K562 (cell line): Measurements from ENCODE around the gene TCF7. TPM values are rescaled to one million over a fixed set of nuclear protein-coding genes. Genes with fewer than 3 reads are reported as not detected.

ENCODE experiments used
- ATAC-seq: fragments of 200-7000 bp; cut with Tn5 transposase; 3 replicates; pipeline ENCODE4 v1.9.1; 2020; ENCODE audit warnings: moderate library complexity
- BruUV-seq: library from RNA; stranded (reverse); fragments of 400-500 nt; replicated peaks from 2 replicates; lab custom pipeline; 2021; lab: Mats Ljungman, UMichigan
- CTCF ChIA-PET: fragments of 300-600 bp; formaldehyde crosslinking; extraction: SDS; loops from one replicate; lab custom pipeline; 2021; ENCODE audit warnings: low intra/inter-chr PET ratio; lab: Yijun Ruan, JAX
- POLR2A ChIA-PET: fragments of 300-600, 350-650 bp; sonication (Branson Sonifier 250); formaldehyde crosslinking; extraction: SDS; loops from one replicate; lab custom pipeline; 2021; ENCODE audit warnings: antibody characterized with exemption, inconsistent platforms; lab: Yijun Ruan, JAX
- DNase-seq, 4 experiments: peaks; one replicate each; pipeline versions ENCODE4 v3.0.0 to v3.0.0-alpha.2; 2011 to 2018; ENCODE audit warnings: low spot score in 3 of 4, mixed read lengths in 3 of 4; ENCODE audit errors: extremely low read depth in 1 of 4
- FAIRE-seq: peaks from 2 replicates; lab custom pipeline; 2011; peaks lifted over from hg19 to GRCh38; lab: Jason Lieb, UNC
- H2AFZ ChIP-seq: 2 replicates; pipeline ENCODE4 v1.6.0; 2011; ENCODE audit warnings: low read depth, low read length, control low read depth, inconsistent platforms
- H3K27ac ChIP-seq: fragments of 200-600 bp; 3 replicates; pipeline ENCODE4 v1.8.0; 2011; ENCODE audit warnings: low read depth, mild to moderate bottlenecking, control low read depth, inconsistent platforms, low read length, moderate library complexity, mixed read lengths; ENCODE audit errors: extremely low read depth
- H3K27me3 ChIP-seq, 2 experiments: fragments of 300-600 bp in 1 of 2; 2 replicates in 1 of 2; 3 replicates in 1 of 2; pipeline versions ENCODE4 v1.6.0 to v1.8.0; 2011; ENCODE audit warnings: inconsistent platforms in 2 of 2, low read length in 2 of 2, mild to moderate bottlenecking in 1 of 2, mixed read lengths in 1 of 2, moderate library complexity in 1 of 2; ENCODE audit not compliant: control insufficient read depth in 2 of 2, insufficient read depth in 2 of 2
- H3K36me3 ChIP-seq: fragments of 300-600 bp; 3 replicates; pipeline ENCODE4 v1.8.0; 2011; ENCODE audit warnings: mild to moderate bottlenecking, low read length, inconsistent platforms; ENCODE audit not compliant: control insufficient read depth, insufficient read depth
- H3K4me1 ChIP-seq, 2 experiments: fragments of 200-600 bp in 1 of 2; replicated peaks in 1 of 2; 2 replicates in 1 of 2; 3 replicates in 1 of 2; pipeline versions ENCODE4 v1.5.1 to v1.8.0; 2011; ENCODE audit warnings: inconsistent platforms in 2 of 2, low read length in 2 of 2, mild to moderate bottlenecking in 1 of 2, mixed read lengths in 1 of 2, moderate library complexity in 1 of 2; ENCODE audit not compliant: control insufficient read depth in 2 of 2, insufficient read depth in 2 of 2
- H3K4me2 ChIP-seq: 2 replicates; pipeline ENCODE4 v1.6.1; 2011; ENCODE audit warnings: low read length, control low read depth, inconsistent platforms, mixed read lengths; ENCODE audit not compliant: insufficient read depth
- H3K4me3 ChIP-seq: fragments of 200-600 bp; sonication (generic), shearing (Covaris generic); 2 replicates; pipeline ENCODE4 v1.5.1; 2016; ENCODE audit warnings: control low read depth, inconsistent platforms
- H3K79me2 ChIP-seq: fragments of 200-600 bp; 3 replicates; pipeline ENCODE4 v1.8.0; 2011; ENCODE audit warnings: low read length, inconsistent platforms; ENCODE audit not compliant: control insufficient read depth, insufficient read depth
- H3K9ac ChIP-seq, 2 experiments: 2 replicates each; pipeline versions ENCODE4 v1.6.0 to v1.6.1; 2011; ENCODE audit warnings: low read depth in 2 of 2, low read length in 2 of 2, control low read depth in 1 of 2, inconsistent platforms in 1 of 2, mild to moderate bottlenecking in 1 of 2, mixed read lengths in 1 of 2; ENCODE audit not compliant: insufficient read depth in 1 of 2
- H3K9me1 ChIP-seq: one replicate; pipeline ENCODE4 v1.6.0; 2011; ENCODE audit warnings: inconsistent platforms, mild to moderate bottlenecking, low read length, moderate library complexity; ENCODE audit not compliant: control insufficient read depth, insufficient read depth
- H3K9me3 ChIP-seq: replicated peaks from 2 replicates; pipeline ENCODE4 v1.5.1; 2011; ENCODE audit warnings: low read depth, low read length, inconsistent platforms; ENCODE audit not compliant: control insufficient read depth, insufficient read depth
- H4K20me1 ChIP-seq: replicated peaks from 2 replicates; pipeline ENCODE4 v1.6.1; 2011; ENCODE audit warnings: low read length, inconsistent platforms, mixed read lengths; ENCODE audit not compliant: control insufficient read depth, insufficient read depth
- MAFG ChIP-seq: fragments of 450-650 bp; conservative IDR thresholded peaks from 2 replicates; pipeline ENCODE4 v1.6.1; 2016; ENCODE audit warnings: missing genetic modification characterization, missing compliant biosample characterization
- POLR2G ChIP-seq: fragments of 200-400 bp; formaldehyde crosslinking; IDR thresholded peaks from 2 replicates; pipeline ENCODE4 v1.6.1; 2017; ENCODE audit warnings: low read depth, mild to moderate bottlenecking, antibody characterized with exemption, low read length, moderate library complexity
- RBM22 ChIP-seq: fragments of 200-400 bp; formaldehyde crosslinking; IDR thresholded peaks from 2 replicates; pipeline ENCODE4 v1.6.1; 2018; ENCODE audit warnings: low read length, low read depth; ENCODE audit not compliant: poor library complexity, severe bottlenecking
- STAT5A ChIP-seq: IDR thresholded peaks from 2 replicates; pipeline ENCODE4 v1.6.1; 2012; ENCODE audit warnings: low read length, inconsistent platforms, borderline replicate concordance
- TCF3 ChIP-seq: sonication (generic); formaldehyde crosslinking; IDR thresholded peaks from 2 replicates; pipeline ENCODE4 v1.4.0; 2020; ENCODE audit warnings: mild to moderate bottlenecking, missing genetic modification reagents
- U2AF2 ChIP-seq: fragments of 200-400 bp; formaldehyde crosslinking; optimal IDR thresholded peaks from 2 replicates; pipeline ENCODE3; 2017; ENCODE audit warnings: low read depth, mild to moderate bottlenecking, low read length
- ZNF561 ChIP-seq: fragments of 450-650 bp; formaldehyde crosslinking; conservative IDR thresholded peaks from 2 replicates; pipeline ENCODE4 v1.4.0; 2020; ENCODE audit warnings: mild to moderate bottlenecking, moderate library complexity
- WGBS: fragments of 100-300 bp; shearing (Covaris generic); methylation state at CpG from one replicate; pipeline ENCODE4 v1.1.6; 2016; ENCODE audit warnings: low coverage, mixed read lengths; ENCODE audit not compliant: insufficient coverage; ENCODE audit errors: missing lambda C conversion rate; 5-methylcytosine and 5-hydroxymethylcytosine counted together
- in situ Hi-C: fragments of 300-500 bp; cut with MboI; formaldehyde crosslinking; loops from 4 replicates; pipeline ENCODE4 v1.15.0; 2018; ENCODE audit warnings: inconsistent platforms, mixed read lengths
- intact Hi-C: fragments of 100-400 bp; cut with micrococcal nuclease; formaldehyde crosslinking; loops from 2 replicates; pipeline ENCODE4 v1.14.2; 2022
- polyA plus RNA-seq, 8 experiments: library from polyadenylated mRNA; depleted of rRNA in 4 of 8; stranded (reverse) in 5 of 8; unstranded in 3 of 8; fragments of >200 nt; fragmentation: Nextera tagmentation in 2 of 8; fragmentation: Illumina TruSeq in 1 of 8; extraction: Ambion mirVana in 2 of 8; extraction: Trizol in 1 of 8; gene quantifications; 2 replicates each; pipeline versions ENCODE4 v1.2.1 to v1.2.3, GENCODE V29; 2011 to 2014; ENCODE audit warnings: inconsistent platforms in 1 of 8, missing spikeins in 1 of 8
- total RNA-seq, 7 experiments: library from RNA; depleted of rRNA in 6 of 7; stranded (reverse); fragments of >200 nt in 6 of 7; fragmentation: Illumina TruSeq in 2 of 7; extraction: Trizol in 2 of 7; gene quantifications; 2 replicates each; pipeline versions ENCODE4 v1.2.1 to v1.2.3, GENCODE V29; 2011 to 2021; ENCODE audit warnings: low replicate concordance in 1 of 7
- TF ChIP-seq, protein P1 (sequence below): fragments of 450-650 bp; IDR thresholded peaks from 2 replicates; pipeline ENCODE4 v1.6.1; 2016; ENCODE audit warnings: borderline replicate concordance
- TF ChIP-seq, protein P2 (sequence below): fragments of 450-650 bp; IDR thresholded peaks from 2 replicates; pipeline ENCODE4 v1.6.1; 2017; ENCODE audit warnings: antibody characterized with exemption, mild to moderate bottlenecking

Gene TCF7
- total and polyA plus RNA-seq, 9 of the 15 experiments (the other 6 are each of a cell fraction or from before 2014, with no cell fraction given) = 1.6 to 14.9 (median 4.2) TPM

DNA sequence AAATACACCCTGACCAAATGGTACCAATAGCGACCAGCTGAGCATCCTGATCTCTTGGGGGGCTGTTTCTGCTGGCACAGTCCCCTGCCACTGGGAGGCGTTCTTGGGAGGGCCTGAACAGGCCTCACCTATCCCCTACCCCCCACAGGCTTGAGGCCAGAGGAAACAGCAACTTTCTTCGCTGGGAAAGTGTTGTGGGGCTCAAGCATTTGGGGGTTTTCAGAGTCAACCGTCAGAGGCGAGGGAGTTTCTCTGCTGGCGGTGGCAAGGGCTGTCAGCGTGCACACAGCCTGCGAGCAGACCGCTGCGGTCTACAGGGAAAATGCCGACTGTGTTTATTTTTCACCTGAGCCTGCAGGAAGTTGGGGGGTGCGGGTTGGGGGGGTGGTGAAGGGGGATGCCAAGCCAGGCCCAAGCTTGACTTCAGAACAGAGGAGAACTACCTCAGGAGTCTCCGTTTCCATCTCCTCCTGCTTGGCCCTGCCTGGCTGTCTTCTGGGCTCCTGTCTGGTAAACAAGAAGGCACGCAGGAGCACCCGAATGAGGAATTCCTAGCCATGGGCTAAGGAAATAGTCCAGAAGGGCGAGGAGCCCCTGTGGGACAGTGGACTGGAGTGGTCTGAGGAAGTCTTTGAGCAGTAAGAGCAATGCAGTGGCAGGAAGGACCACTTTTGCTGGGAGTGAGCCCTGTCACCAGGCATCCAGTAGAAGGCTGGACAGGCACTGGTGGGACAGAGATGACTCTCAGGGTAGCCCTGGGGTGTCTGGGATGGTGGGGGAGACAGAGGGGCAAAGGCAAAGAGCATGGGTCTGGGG lies 18.1 kb downstream of the TCF7 start (continued):
- TF ChIP-seq, protein P1, sequence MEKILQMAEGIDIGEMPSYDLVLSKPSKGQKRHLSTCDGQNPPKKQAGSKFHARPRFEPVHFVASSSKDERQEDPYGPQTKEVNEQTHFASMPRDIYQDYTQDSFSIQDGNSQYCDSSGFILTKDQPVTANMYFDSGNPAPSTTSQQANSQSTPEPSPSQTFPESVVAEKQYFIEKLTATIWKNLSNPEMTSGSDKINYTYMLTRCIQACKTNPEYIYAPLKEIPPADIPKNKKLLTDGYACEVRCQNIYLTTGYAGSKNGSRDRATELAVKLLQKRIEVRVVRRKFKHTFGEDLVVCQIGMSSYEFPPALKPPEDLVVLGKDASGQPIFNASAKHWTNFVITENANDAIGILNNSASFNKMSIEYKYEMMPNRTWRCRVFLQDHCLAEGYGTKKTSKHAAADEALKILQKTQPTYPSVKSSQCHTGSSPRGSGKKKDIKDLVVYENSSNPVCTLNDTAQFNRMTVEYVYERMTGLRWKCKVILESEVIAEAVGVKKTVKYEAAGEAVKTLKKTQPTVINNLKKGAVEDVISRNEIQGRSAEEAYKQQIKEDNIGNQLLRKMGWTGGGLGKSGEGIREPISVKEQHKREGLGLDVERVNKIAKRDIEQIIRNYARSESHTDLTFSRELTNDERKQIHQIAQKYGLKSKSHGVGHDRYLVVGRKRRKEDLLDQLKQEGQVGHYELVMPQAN = no peak
- 0 out of 2 replicates have a peak, but pooled peaks have one; percentile 18 for TF ChIP-seq MAFG (tag)

DNA sequence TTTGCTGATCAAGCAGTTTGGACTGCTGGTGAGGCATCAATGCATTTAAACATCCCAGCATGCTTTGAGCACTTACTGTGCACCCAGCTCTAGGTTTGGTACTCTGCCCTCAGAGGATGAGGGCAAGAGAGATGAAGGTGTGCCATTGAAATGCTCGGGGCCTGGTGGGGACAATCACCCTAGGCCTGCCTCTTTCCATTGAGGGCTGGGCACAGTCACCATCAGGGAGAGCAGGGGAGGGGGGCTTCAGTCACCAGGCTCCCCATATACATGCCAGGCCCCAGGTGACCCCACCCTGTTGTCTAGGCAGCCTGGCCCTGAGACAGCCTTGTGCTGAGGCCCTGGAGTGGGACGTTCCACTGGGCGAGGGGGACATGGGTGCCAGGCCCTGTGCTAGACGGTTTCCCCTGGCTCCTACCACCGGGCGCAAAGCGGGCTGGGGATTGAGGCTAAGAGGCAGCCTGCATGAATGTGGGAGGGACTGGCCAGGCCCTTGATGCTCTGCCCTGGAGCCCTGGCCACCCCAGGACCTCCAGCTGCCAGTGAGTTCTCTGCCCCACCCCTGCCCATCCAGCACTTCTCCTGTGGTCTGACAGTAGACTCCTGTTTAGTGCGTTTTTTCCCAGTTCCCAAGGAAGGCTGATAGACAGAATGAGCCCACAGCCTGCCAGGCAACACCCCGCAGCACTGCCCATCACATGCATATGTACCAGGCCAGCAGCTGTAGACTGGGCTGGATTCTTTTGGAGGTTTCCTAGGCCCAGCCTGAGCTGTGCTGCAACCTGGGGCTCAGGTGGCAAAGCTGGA lies 18.9 kb downstream of the TCF7 start:
- peaks cover 3 to 15% of the 10 kb centered on the region in 2 experiments; a peak in 2 of 5 replicates for H3K4me1 ChIP-seq
- no TSS peak for BruUV-seq
- TF ChIP-seq STAT5A = no peak
- no peak for TF ChIP-seq U2AF2
- no peak for TF ChIP-seq TCF3 (CRISPR knock-in tag)
- peak; percentile 39 for TF ChIP-seq RBM22
- no peak for TF ChIP-seq ZNF561 (CRISPR knock-in tag)
- peak; percentile 39; the same call in 1 of the 2 replicates for TF ChIP-seq POLR2G
- TF ChIP-seq, protein P2, sequence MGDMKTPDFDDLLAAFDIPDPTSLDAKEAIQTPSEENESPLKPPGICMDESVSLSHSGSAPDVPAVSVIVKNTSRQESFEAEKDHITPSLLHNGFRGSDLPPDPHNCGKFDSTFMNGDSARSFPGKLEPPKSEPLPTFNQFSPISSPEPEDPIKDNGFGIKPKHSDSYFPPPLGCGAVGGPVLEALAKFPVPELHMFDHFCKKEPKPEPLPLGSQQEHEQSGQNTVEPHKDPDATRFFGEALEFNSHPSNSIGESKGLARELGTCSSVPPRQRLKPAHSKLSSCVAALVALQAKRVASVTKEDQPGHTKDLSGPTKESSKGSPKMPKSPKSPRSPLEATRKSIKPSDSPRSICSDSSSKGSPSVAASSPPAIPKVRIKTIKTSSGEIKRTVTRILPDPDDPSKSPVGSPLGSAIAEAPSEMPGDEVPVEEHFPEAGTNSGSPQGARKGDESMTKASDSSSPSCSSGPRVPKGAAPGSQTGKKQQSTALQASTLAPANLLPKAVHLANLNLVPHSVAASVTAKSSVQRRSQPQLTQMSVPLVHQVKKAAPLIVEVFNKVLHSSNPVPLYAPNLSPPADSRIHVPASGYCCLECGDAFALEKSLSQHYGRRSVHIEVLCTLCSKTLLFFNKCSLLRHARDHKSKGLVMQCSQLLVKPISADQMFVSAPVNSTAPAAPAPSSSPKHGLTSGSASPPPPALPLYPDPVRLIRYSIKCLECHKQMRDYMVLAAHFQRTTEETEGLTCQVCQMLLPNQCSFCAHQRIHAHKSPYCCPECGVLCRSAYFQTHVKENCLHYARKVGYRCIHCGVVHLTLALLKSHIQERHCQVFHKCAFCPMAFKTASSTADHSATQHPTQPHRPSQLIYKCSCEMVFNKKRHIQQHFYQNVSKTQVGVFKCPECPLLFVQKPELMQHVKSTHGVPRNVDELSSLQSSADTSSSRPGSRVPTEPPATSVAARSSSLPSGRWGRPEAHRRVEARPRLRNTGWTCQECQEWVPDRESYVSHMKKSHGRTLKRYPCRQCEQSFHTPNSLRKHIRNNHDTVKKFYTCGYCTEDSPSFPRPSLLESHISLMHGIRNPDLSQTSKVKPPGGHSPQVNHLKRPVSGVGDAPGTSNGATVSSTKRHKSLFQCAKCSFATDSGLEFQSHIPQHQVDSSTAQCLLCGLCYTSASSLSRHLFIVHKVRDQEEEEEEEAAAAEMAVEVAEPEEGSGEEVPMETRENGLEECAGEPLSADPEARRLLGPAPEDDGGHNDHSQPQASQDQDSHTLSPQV = no peak
- TF ChIP-seq, all 486 proteins: peak for 2

More for the DNA sequence above, 18.9 kb downstream of the TCF7 start:
- Histone ChIP-seq H3K27me3 (no peaks in the 10 kb centered on the region), H3K9me1 (peaks cover 7% of the 10 kb centered on the region), H3K27ac (no peak overlapping the region), H3K36me3 (peaks cover 59% of the 10 kb centered on the region; the same call in 2 of the 3 replicates), H3K9ac (0 out of 4 replicates have a peak overlapping the region, but pooled peaks of 1 of the 2 experiments have one; percentile 50), H2AFZ (no peak overlapping the region), H3K79me2 (0 out of 3 replicates have a peak, but pooled peaks cover under 1% of the 10 kb centered on the region), H3K9me3 (no peaks in the 10 kb centered on the region), H4K20me1 (peaks cover 18% of the 10 kb centered on the region), H3K4me3 (no peak overlapping the region), H3K4me2 (no peak overlapping the region)
- ATAC-seq (no peak), FAIRE-seq (no peak), DNase-seq (no peak)
- CTCF ChIA-PET = no interaction called here
- intact Hi-C loops = no loop called here
- in situ Hi-C loops = no loop called here
- WGBS = 87% methylated on average over 8 of the region's 9 CpGs
- POLR2A ChIA-PET = interaction anchor here (1.1 kb wide), 1 partner anchor 8 kb away, joined by 5 read pairs; no protein-coding TSS in a partner anchor
